Measurements from ENCODE around the gene VPS8. TPM values are rescaled to one million over a fixed set of nuclear protein-coding genes. Genes with fewer than 3 reads are reported as not detected.

Gene VPS8
- total RNA-seq, 2 donors from 2014 or later: 49.7 to 70.0 TPM

- Mint-ChIP-seq H3K4me3 (no peak overlapping the region), H3K36me3 (ENCODE audit: low read depth) (no peaks in the 10 kb centered on the region), H3K9me3 (no peaks in the 10 kb centered on the region), H3K27me3 (ENCODE audit: insufficient read depth) (peaks cover 8% of the 10 kb centered on the region), H3K4me1 (peaks cover 13% of the 10 kb centered on the region), H3K27ac (no peak overlapping the region)
- Histone ChIP-seq H3K27me3 (ENCODE audit: control insufficient read depth, insufficient read depth, low read length, poor library complexity, severe bottlenecking) (peaks cover 4% of the 10 kb centered on the region), H3K36me3 (ENCODE audit: control insufficient read depth, insufficient read depth, low read length) (no peaks in the 10 kb centered on the region), H3K9ac (ENCODE audit: extremely low read depth, low read length, poor library complexity, severe bottlenecking) (no peak overlapping the region), H3K27ac (ENCODE audit: low read depth, low read length) (no peak overlapping the region), H3K9me3 (ENCODE audit: control insufficient read depth, low read length) (no peaks in the 10 kb centered on the region), H3K4me3 (ENCODE audit: low read length) (no peak overlapping the region), H3K4me1 (ENCODE audit: control insufficient read depth, insufficient read depth, low read length) (peaks cover 5% of the 10 kb centered on the region)
- WGBS, 2 experiments (ENCODE audit: insufficient coverage in 1 of 2, insufficient read length in 1 of 2): 92 to 96% methylated on average over 2 to 5 of the region's 5 CpGs
- no peak for TF ChIP-seq CTCF (conservative IDR thresholded peaks at IDR 0.05)
- DNase-seq: no peak
Measured at GRCh38 chr3:184806567-184807271, 5.2 kb upstream of the VPS8 start.

- Mint-ChIP-seq H3K4me1 (peaks cover 14% of the 10 kb centered on the region), H3K9me3 (no peaks in the 10 kb centered on the region), H3K36me3 (ENCODE audit: low read depth) (no peaks in the 10 kb centered on the region), H3K27ac (no peak overlapping the region), H3K27me3 (ENCODE audit: insufficient read depth) (peaks cover 8% of the 10 kb centered on the region), H3K4me3 (no peak overlapping the region)
- TF ChIP-seq CTCF (conservative IDR thresholded peaks at IDR 0.05): no peak
- WGBS, 2 experiments (ENCODE audit: insufficient coverage in 1 of 2, insufficient read length in 1 of 2): 92 to 100% methylated on average over 2 to 3 of the region's 3 CpGs
- Histone ChIP-seq H3K9ac (ENCODE audit: extremely low read depth, low read length, poor library complexity, severe bottlenecking) (no peak overlapping the region), H3K36me3 (ENCODE audit: control insufficient read depth, insufficient read depth, low read length) (no peaks in the 10 kb centered on the region), H3K4me3 (ENCODE audit: low read length) (peak overlapping the region; percentile 35), H3K27me3 (ENCODE audit: control insufficient read depth, insufficient read depth, low read length, poor library complexity, severe bottlenecking) (peaks cover 4% of the 10 kb centered on the region), H3K27ac (ENCODE audit: low read depth, low read length) (no peak overlapping the region), H3K4me1 (ENCODE audit: control insufficient read depth, insufficient read depth, low read length) (peaks cover 5% of the 10 kb centered on the region), H3K9me3 (ENCODE audit: control insufficient read depth, low read length) (no peaks in the 10 kb centered on the region)
- DNase-seq: no peak
Measured at GRCh38 chr3:184807549-184807948, 4.4 kb upstream of the VPS8 start.

GRCh38 chr3:184808021-184808420, 3.9 kb upstream of the VPS8 start:
- Histone ChIP-seq H3K9me3 (ENCODE audit: control insufficient read depth, low read length) (no peaks in the 10 kb centered on the region), H3K4me1 (ENCODE audit: control insufficient read depth, insufficient read depth, low read length) (peaks cover 5% of the 10 kb centered on the region), H3K27me3 (ENCODE audit: control insufficient read depth, insufficient read depth, low read length, poor library complexity, severe bottlenecking) (peaks cover 4% of the 10 kb centered on the region), H3K36me3 (ENCODE audit: control insufficient read depth, insufficient read depth, low read length) (no peaks in the 10 kb centered on the region), H3K4me3 (ENCODE audit: low read length) (peak overlapping the region; percentile 35), H3K9ac (ENCODE audit: extremely low read depth, low read length, poor library complexity, severe bottlenecking) (no peak overlapping the region), H3K27ac (ENCODE audit: low read depth, low read length) (no peak overlapping the region)
- H3K27me3 Mint-ChIP-seq (ENCODE audit: insufficient read depth): peaks cover 8% of the 10 kb centered on the region
- no peak overlapping the region for H3K4me3 Mint-ChIP-seq
- no peaks in the 10 kb centered on the region for H3K36me3 Mint-ChIP-seq (ENCODE audit: low read depth)
- no peak overlapping the region for H3K27ac Mint-ChIP-seq
- H3K4me1 Mint-ChIP-seq: peaks cover 18% of the 10 kb centered on the region
- 26 to 29% methylated on average over 3 to 4 of the region's 4 CpGs for WGBS, 2 experiments (ENCODE audit: insufficient coverage in 1 of 2, insufficient read length in 1 of 2)
- TF ChIP-seq CTCF (conservative IDR thresholded peaks at IDR 0.05): peak; percentile 85
- no peaks in the 10 kb centered on the region for H3K9me3 Mint-ChIP-seq
- DNase-seq: peak; percentile 91
